ENCODE results near the gene NFATC1.

Gene NFATC1

DNA sequence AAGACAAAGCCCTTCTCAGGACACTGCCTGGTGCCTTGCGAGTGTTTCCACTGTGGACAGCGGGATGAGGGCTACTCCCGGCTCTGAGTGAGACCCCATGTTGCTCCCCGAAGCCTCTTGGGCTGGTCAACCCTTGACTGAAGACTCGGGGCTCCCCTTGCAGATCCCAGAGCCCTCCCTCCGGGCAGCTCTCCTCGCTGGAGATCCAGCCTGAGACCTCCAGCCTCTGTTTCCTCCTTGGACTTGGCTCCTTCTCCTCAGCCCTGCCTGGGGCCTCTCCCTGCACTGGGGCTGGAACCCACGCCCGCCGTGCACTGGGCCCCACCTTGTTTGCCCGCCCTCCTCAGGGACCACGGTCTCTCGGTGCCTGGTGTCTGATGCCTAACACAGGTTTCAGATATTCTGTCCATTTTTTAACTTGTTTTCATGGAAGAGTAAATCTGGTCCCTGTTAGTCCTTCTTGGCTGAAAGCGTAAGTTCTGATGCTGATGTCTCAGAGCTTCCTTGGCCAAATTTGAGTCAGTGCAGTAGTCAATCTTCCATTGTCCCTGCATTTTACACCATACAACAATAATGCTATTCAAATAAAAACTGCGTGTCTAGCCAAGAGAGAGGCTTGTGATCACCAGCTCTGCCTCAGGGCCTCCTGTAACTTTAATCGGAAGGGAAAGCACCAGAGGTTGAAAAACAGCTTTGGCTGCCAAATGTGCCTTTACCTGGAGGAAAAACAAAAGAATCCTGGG, 144.6 kb downstream of the NFATC1 start:
- no peak for DNase-seq (ENCODE audit: low spot score)

DNA sequence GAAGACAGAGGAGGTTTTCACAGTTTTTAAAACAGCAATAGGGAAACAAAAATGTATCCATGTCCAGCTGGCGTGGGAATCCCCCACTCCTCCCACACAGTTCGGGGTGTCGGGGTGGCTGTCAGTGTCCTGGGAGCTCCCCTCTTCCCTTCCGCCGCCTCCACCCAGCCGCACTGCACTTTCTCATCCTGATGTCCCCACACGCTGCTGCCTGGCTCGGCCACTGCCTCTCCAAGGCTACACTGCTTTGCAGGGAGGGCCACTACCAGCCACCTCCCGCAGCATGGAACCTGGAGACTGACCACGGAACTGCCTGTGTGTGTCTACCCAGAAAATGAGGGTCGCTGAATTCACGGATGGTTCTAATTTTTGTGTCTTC, 145.2 kb downstream of the NFATC1 start:
- DNase-seq (ENCODE audit: low spot score) = no peak

DNA sequence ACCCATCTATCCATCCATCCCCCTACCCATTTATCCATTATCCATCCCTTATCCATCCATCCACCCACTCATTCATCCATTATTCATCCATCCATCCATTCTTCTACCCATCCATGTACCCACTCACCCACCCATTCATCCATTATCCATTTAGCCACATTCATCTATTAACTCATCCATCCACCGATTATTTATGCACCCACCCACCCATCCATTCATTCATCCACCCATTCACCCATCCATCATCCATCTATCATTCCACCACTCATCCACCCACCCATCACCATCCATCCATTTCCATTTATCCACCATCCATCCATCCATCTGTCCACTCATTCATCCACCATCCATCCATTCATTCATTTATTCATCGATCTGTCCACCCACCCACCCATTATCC, 146.5 kb downstream of the NFATC1 start:
- DNase-seq (ENCODE audit: low spot score) = no peak

DNA sequence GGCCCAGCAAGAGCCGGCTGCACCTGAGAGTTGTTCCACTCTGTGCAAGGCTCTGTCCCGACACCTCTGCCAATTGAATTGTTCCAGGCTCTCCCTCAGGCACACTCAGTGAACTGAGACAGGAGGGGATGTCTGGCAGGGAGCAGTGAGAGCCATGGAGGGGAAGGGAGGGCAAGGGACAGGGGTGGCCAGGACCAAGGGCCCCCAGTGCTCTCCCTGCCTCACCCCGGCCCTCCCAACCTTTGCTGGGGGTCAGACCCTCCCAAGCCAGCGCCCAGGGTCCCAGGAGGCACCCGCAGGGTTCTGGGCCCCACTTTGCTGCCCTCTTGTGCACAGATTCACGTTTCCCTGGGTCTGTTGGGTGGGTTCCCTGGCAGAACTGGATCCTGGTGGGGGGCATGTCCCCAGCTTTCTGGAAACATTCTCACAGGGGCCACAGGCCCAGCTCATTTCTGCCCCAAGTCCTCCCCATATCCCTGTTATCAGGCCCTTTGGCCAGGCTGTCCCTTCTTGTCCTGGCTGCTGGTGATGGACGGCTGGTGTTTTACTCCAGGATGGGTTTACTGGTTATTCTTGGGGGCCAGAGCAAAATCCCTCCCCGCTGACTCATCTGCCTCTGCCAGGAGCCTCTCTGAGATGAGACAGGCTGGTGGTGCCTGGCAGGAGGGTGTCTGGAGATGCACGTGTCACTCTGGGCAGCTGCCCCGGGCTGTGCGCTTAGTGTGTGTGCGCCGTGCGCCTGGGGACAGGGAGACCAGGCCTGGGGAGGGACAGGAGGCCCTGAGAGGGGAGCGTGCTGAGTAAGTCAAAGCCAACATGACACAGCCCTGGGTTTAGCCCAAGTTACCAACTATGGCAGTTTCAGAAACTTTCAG, 147.4 kb downstream of the NFATC1 start:
- DNase-seq (ENCODE audit: low spot score) = no peak

DNA sequence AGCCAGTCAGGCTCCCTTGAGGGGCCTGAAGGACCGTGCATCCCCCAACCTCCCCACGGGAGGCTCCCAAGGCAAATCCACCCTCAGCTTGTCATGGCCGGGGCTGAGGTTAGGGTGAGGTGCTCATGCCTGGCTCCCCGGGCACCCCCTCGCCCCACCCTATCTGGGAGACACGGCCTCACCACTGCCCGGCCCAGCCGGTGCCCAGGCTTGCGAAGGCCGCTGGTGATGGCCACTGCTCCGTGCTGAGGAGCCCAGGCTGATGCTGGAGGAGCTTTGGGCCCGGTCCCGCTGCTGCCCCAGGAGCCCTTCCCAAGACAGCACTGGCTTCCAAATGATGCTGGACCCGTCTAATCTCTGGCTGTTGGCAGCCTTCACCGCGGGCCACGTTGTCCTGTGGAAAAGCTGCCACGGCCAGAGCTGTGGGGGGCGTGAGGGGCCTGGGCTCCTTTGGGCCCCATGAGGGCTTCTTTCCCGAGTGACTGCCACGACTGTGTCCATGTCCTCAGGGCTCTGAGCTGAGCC, 148.2 kb downstream of the NFATC1 start:
- no peak for DNase-seq (ENCODE audit: low spot score)

DNA sequence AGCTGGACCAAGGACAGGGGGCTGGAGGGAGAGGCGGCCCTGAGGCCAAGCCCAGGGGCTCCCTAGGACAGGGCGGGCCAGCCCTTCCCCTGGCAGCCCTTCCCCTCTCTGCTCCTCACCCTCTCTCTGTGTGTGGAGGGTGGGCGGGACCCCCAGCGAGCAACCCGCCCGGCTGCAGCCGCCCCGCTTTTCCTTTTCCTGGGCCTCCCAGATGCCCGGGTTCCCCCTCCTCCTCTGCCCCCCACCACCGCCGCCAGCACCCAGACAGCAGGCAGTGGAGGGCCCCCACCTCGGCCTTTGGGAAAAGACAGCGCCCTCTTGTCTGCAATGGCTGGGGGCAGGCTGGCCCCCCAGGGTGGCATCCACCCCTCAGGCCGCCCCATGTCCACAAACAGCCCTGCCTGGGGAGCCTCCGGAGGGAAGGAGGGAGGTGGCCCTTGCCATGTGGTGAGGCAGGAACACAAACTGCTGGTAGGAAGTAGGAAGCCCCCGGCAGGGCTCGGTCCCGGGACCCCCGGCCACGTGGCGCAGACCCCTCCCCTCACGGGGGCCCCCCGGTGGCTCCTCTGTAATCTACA, 148.7 kb downstream of the NFATC1 start:
- no peak for DNase-seq (ENCODE audit: low spot score)

DNA sequence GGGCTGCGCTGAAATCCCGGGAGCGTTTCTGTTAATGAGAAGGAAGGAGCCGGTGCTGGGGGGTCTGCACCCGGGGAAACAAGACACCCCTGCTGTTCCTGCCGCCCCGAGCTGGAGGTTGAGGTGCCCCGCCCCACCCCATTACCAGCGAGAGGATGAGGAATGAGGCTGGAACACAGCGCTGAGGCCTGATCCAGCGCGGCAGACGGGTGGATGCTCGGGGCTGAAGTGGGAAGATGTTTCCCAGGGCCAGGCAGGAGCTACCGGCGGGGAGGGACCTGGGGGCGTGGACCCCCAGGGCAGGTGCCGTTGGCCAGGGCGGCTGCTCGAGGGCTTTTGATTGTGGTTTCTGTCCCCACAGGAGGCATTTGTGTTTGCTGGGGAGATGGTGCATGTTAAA, 149.5 kb downstream of the NFATC1 start:
- DNase-seq (ENCODE audit: low spot score) = no peak

DNA sequence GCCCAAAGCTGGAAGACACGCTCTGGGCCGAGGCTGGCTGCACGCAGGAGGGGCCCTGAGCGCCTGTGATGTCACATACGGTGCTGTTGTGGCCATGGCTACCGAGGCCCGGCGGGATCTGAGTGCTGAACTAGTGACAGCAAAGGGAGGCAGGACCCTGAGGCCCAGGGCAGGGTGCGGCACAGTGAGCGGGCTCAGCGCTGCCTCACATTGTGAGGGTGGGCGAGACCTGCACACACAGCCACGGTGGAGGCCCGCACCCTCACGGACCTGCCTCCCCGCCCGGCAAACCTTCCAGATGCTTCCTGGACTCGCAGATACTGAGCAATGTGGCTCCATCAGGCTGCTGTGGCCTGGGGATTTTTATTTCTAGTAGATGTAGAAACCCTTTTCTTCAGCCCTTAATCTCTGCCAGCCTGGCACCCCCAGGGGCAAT, 150.0 kb downstream of the NFATC1 start:
- no peak for DNase-seq (ENCODE audit: low spot score)

DNA sequence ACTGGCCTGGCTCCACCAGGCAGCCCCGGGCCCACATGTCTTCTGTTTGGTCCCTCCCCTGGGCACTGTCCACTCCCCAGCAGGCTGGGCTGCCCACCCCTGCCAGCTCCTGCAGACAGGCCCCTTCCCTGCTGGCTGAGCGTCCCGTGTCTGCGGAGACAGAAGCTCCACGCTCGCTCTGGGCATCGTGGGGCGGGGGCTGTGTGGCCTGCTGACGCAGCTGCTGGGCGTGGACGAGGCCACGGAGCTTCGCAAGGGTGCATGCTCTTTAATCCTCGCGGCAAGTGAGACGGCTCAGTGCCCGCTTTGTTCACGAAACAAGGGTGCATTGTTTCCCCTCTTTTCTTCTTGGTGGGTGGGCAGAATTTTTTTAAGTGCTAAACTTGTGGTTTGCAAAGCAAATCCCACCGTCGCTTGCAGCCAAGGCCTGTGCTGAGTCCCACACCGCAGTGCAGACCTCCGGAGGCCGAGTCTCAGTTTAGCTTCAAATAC, 151.1 kb downstream of the NFATC1 start:
- DNase-seq (ENCODE audit: low spot score) = no peak

DNA sequence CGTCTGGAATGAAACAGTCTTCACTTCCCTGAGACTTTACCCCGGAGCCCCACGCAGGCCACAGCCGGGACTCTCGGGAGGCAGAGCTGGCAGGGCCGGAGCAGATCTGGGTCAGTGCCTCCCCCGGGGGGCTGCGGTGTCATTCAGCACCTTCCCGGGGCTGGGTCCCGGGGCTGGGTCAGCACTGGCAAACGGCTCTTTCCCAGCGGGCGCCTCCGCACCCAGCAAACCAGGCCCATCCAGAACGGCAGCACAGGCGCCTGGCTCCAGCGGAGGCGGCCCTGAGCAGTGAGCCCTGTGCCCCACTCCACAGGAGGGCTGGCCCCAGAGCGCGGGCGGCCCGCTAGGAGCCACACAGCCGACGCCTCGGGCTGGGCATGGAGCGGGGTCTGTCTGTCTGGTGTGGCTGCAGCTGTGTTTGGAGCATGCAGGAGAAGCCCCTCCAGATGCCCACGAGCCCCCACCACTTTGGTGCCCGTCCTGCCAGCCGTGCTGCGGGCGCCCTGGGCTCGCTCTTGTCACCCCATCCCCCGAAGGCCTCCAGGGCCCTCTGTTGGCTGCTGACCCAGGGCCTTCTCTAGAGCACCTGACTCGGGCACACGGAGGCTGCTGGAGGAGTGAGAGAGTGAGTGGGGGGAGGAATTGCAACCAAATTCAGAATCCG, 151.8 kb downstream of the NFATC1 start:
- DNase-seq (ENCODE audit: low spot score) = no peak

DNA sequence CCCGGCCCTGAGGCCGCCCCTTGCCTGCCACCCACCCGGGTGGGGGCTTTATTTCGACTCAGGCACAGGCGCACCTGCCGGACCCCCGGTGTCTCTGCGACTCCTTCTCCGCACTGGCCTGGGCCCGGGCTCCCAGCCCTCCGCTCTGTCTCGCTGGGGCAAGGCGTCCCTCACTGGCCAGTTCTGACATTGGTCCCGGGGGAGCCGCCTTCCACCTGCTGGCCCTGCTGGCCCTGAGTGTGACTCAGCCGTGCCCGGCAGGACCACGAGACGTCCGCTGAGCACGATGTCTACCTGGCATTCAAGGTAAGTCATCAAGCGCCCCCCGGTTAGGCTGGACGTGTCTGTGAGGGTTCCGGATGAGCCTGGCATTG, 152.3 kb downstream of the NFATC1 start:
- no peak for DNase-seq (ENCODE audit: low spot score)

DNA sequence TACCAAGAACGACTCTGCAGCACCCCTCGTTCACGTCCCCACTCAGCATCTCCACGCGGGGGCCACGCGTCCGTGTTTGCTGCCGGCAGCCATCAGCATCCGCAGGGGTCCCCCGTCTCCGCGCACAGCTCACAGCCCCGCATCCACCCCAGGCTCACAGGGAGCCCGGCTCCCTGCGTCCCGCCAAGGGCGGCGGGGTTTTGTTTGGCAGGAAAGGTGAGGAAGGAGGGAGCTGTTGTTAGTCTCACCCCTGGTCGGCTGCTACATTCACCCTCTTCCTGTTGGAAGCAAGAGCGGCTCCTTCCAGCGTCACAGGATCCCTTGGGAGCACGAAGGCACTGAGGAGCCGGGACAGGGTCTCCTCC, 152.9 kb downstream of the NFATC1 start:
- no peak for DNase-seq (ENCODE audit: low spot score)

DNA sequence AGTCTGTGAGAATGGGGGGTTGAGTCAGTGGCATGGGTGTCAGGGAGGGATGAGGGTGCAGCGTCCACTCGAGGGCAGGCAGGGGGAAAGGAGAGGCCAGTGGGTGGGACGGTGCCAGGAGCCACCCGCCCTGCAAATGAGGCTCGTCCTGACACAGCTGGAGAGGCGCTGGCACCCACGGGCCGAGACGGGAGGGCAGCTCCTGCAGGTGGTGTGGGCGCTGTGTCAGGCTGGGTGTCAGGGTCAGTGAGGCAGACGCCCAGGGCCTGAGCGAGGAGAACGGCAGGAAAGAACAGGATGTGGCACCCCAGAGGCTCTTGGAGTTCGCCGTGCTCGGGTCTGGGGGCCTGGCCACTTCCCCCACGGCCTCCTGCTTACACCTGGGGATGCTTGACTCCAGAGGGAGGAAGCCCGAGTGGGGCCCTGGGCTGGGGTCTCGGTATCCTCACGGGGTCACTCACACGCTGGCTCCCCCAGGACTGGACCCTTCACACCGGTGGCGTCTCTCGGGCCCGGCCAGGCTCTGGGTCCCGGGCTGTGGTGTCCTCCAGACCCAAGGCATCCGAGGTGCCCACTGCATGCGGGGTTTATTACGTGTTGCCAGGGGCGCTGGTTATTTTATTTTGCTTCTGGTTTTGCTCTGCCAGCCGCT, 153.4 kb downstream of the NFATC1 start:
- no peak for DNase-seq (ENCODE audit: low spot score)

DNA sequence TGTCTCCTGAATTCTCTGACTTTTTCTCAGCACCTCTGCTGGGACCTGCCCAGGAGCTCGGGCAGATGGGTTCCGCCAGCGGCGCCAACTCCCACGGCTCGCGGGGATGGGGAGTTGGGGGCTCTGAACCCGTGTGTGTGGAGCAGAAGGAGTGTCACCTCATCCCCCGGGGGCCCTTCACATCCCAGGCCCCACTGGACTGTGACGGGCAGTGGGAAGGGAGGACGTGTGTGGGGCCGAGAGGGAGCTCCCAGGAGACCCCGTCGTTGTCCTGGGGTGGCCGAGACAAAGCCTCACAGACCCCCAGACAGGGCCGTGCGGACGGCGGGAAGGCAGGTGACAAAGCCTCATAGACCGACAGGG, 153.9 kb downstream of the NFATC1 start:
- no peak for DNase-seq (ENCODE audit: low spot score)

DNA sequence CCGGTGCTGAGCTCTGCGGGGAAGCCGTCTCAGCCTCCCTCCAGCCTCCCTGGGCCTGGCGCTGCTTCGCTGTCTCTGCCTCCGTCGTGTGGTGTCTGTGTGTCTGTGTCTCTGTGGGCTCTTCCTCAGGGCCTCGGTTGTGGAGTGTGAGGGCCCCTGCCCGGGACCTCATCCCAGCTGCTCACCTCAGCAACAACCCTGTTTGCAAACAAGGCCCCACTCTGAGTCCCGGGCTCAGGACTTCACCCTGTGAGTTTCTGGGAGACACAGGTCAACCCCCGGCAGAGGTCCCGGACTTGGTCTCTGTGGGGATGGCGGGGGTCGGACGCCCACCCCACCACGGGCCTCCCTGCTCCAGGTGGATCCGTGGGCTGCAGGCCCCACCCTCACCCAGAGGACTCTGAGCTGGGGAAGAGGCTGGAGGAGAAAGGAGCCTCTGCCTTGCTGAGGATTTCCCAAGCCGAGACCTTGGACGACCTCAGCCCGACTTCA, 156.5 kb downstream of the NFATC1 start:
- no peak for DNase-seq (ENCODE audit: low spot score)

DNA sequence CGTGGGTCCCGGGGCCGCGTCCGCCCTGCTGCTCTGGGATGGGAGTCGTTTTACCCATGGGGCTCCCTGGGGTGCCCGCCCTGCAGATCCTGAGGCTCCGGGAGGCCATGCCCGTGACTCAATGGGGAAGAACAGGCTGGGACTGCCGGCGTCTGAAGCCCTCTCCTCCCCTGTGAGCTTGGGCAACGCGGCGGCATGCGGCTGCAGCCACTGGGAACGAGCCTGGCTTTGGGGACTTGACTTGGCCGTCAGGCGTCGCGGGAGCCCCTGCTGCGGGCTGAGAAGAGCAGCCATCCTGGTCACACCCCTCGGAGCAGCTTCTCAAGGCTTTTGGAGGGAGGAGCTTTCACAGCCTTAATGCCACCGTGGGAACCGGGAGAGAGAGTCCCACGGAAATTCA, 157.0 kb downstream of the NFATC1 start:
- no peak for DNase-seq (ENCODE audit: low spot score)

DNA sequence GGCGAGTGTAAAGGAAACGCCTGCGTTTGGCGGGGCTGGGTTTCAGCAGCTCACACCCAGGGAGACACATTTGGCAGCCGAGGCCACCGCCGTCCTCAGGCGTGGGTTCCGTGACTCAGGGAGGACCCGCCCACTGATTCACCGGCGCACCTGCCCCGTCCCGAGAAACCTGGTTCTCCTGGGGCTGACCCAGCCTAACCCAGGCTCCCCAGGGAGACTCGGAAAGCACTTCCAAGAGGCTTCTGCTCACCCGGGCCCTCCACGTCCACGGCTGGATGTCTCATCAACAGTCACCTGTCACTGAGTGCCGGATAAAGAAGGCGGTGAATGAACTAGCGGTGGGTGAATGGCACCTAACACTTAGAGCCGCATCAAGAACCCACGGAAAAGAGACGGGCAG, 157.4 kb downstream of the NFATC1 start:
- DNase-seq (ENCODE audit: low spot score) = no peak

DNA sequence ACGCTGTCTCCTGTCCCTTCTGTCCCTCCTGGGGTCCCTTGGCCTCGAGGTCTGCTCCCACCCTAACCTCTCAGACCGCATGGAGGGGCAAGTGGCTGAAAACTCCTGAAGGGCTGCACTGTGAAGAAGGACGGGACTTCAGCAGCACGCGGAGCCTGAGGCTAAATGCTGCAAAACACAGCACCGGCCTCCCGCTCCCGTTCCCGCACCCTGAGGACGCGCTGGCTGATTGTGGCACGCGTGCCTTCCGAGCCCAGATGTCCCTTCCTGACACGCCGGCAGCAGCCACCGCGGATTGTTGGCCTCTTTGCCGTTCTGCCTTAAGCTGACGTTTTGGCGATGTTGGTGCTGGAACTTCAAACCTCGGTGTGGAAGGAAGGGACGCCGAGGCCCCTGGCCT, 158.0 kb downstream of the NFATC1 start:
- no peak for DNase-seq (ENCODE audit: low spot score)

DNA sequence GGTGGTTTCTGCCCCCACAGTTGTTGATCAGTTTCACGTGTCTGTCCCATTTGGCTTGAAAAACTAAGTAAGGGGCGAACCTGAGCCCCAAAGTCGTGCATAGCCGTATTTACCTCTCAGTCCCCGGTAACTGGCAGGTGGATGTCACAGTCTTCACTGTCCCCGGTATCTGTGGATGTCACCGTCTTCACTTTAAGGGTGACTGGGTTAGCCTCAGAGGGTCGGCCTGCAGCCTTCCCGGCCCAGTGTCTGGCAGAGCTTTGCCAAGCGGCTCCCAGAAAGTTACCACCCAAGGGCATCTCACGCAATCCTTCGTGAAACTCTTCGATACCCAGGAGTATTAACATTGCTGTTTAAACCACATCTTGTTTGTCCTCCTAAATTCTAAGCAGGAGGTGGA, 158.6 kb downstream of the NFATC1 start:
- DNase-seq (ENCODE audit: low spot score) = no peak

DNA sequence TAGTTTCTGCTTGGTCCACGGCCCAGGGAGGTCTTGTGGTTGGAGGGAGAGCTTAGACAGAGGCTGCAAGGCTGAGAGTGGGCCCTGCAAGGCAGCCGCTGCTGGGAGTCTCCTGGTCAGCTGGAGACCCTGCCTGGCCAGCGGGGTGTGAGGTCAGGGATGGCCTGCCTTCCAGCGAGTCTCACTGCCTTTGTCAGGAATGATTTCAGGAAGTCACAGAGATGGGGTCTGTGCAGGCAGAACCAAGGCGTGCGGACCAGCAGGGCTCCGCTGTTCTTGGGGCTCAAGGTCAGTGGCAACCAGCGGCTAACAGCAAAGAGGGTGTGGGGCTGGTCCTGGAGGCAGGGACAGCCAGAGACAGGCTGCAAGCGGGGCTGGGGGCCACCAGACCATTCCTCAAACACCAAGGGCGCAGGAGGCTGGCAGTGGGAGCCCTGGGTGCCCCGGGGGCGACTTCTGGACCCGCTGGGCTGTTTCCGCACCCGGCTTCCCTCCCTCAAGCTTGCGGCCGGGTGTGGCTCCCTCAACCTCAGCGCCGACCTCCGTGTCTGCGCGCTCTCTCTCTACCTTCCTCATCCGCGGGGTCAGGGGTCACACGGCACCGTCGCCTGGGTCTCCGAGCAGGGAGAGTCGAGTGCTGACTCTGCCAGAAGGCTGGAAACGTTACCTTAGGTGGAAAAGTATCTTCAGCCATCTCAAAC, 159.4 kb downstream of the NFATC1 start:
- DNase-seq (ENCODE audit: low spot score) = no peak

DNA sequence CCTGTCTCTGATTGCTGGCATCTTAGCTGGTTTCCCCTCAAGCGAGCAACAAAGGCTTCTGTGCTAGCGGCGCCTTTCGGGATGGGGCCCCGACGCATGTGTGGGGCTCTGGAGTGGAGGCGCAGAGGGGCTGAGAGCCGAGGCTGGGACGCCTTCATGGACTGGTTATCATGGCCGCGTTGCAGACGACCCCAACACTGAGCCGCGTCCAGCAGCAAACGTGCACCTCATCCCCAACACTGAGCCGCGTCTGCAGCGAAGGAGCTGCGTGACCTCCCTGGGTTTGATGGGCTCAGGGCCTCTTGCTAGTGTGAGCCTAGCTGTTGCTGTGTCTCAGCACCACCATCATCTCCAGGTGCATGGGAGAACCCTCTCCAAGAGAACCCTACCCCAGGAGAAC, 160.2 kb downstream of the NFATC1 start:
- DNase-seq (ENCODE audit: low spot score) = no peak

All from kidney tubule cell (primary cell).